ENCODE results near the gene DNAJB7.

DNA sequence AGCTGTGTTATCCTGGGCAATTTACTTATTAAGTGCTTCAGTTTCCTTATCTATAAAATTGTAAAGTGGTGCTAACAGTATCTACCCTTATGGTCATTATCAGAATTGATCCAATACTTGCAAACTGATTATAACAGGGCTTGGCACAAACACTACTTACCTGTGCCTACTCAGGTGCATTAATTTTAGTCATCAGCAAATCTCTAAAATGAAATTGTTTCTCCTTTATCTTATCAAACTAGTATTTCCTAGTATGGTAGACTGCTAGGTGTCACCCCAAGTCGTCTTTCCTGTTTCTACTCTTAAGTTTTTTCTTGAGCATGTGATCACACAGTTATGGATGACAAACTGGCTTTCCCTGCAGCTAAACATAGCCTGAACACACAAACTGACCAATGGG, 38.5 kb downstream of the DNAJB7 start:
- no peak for TF ChIP-seq JUND (IDR thresholded peaks at IDR 0.05)
- TF ChIP-seq, protein P1, sequence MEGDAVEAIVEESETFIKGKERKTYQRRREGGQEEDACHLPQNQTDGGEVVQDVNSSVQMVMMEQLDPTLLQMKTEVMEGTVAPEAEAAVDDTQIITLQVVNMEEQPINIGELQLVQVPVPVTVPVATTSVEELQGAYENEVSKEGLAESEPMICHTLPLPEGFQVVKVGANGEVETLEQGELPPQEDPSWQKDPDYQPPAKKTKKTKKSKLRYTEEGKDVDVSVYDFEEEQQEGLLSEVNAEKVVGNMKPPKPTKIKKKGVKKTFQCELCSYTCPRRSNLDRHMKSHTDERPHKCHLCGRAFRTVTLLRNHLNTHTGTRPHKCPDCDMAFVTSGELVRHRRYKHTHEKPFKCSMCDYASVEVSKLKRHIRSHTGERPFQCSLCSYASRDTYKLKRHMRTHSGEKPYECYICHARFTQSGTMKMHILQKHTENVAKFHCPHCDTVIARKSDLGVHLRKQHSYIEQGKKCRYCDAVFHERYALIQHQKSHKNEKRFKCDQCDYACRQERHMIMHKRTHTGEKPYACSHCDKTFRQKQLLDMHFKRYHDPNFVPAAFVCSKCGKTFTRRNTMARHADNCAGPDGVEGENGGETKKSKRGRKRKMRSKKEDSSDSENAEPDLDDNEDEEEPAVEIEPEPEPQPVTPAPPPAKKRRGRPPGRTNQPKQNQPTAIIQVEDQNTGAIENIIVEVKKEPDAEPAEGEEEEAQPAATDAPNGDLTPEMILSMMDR (IDR thresholded peaks at IDR 0.05; ENCODE audit: low read depth, low read length, missing input control), result no peak
- TF ChIP-seq GABPA (IDR thresholded peaks at IDR 0.05 in 1 of 2, conservative IDR thresholded peaks at IDR 0.05 in 1 of 2), result no peak
- TF ChIP-seq EGR1 (IDR thresholded peaks at IDR 0.05; ENCODE audit: low read depth in 2 of 2), result no peak
- TF ChIP-seq HNF4G (IDR thresholded peaks at IDR 0.05), result no peak
- TF ChIP-seq, protein P2, sequence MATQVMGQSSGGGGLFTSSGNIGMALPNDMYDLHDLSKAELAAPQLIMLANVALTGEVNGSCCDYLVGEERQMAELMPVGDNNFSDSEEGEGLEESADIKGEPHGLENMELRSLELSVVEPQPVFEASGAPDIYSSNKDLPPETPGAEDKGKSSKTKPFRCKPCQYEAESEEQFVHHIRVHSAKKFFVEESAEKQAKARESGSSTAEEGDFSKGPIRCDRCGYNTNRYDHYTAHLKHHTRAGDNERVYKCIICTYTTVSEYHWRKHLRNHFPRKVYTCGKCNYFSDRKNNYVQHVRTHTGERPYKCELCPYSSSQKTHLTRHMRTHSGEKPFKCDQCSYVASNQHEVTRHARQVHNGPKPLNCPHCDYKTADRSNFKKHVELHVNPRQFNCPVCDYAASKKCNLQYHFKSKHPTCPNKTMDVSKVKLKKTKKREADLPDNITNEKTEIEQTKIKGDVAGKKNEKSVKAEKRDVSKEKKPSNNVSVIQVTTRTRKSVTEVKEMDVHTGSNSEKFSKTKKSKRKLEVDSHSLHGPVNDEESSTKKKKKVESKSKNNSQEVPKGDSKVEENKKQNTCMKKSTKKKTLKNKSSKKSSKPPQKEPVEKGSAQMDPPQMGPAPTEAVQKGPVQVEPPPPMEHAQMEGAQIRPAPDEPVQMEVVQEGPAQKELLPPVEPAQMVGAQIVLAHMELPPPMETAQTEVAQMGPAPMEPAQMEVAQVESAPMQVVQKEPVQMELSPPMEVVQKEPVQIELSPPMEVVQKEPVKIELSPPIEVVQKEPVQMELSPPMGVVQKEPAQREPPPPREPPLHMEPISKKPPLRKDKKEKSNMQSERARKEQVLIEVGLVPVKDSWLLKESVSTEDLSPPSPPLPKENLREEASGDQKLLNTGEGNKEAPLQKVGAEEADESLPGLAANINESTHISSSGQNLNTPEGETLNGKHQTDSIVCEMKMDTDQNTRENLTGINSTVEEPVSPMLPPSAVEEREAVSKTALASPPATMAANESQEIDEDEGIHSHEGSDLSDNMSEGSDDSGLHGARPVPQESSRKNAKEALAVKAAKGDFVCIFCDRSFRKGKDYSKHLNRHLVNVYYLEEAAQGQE (IDR thresholded peaks at IDR 0.05), result no peak
- TF ChIP-seq, protein P3, sequence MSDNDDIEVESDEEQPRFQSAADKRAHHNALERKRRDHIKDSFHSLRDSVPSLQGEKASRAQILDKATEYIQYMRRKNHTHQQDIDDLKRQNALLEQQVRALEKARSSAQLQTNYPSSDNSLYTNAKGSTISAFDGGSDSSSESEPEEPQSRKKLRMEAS (IDR thresholded peaks at IDR 0.05), result no peak
- no peak for TF ChIP-seq HNF4A (conservative IDR thresholded peaks at IDR 0.05)
- TF ChIP-seq, protein P4, sequence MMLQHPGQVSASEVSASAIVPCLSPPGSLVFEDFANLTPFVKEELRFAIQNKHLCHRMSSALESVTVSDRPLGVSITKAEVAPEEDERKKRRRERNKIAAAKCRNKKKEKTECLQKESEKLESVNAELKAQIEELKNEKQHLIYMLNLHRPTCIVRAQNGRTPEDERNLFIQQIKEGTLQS (IDR thresholded peaks at IDR 0.05), result no peak
- TF ChIP-seq YY1 (IDR thresholded peaks at IDR 0.05), result no peak
- TF ChIP-seq RAD21 (IDR thresholded peaks at IDR 0.05), result no peak

All from liver (tissue), 3 donors.